OCI-LY1 (cell line): ENCODE results near the gene PCBP1.
A peak's percentile ranks its signal among the peaks of the same experiment; 100 is the strongest.

Source experiments
- H2AFZ ChIP-seq: fragments of 200-600 bp; sonication (generic), shearing (Covaris generic); 2 replicates; pipeline ENCODE4 v1.6.0; 2014; ENCODE audit warnings: antibody characterized with exemption, mild to moderate bottlenecking, low read length
- H3F3A ChIP-seq: fragments of 200-600 bp; sonication (generic), shearing (Covaris generic); 2 replicates; pipeline ENCODE4 v1.6.0; 2014; ENCODE audit warnings: mild to moderate bottlenecking, antibody characterized with exemption, low read length, moderate library complexity; ENCODE audit not compliant: insufficient read depth
- H3K27ac ChIP-seq: fragments of 200-600 bp; sonication (generic); 2 replicates; pipeline ENCODE4 v1.5.1; 2014; ENCODE audit warnings: low read length, mixed run types, mild to moderate bottlenecking, low read depth; ENCODE audit not compliant: poor library complexity, severe bottlenecking
- H3K27me3 ChIP-seq: fragments of 200-600 bp; sonication (generic); 2 replicates; pipeline ENCODE4 v1.6.0; 2014; ENCODE audit warnings: antibody characterized with exemption, mild to moderate bottlenecking, low read length, moderate library complexity; ENCODE audit not compliant: insufficient read depth
- H3K36me3 ChIP-seq: fragments of 200-600 bp; sonication (generic); 2 replicates; pipeline ENCODE4 v1.6.1; 2014; ENCODE audit warnings: mild to moderate bottlenecking, antibody characterized with exemption, low read length, moderate library complexity, mixed read lengths; ENCODE audit not compliant: insufficient read depth
- H3K4me1 ChIP-seq: fragments of 200-600 bp; sonication (generic); 2 replicates; pipeline ENCODE4 v1.5.1; 2014; ENCODE audit warnings: mild to moderate bottlenecking, low read length, moderate library complexity; ENCODE audit not compliant: insufficient read depth, severe bottlenecking
- H3K4me2 ChIP-seq: fragments of 200-600 bp; sonication (generic), shearing (Covaris generic); 2 replicates; pipeline ENCODE4 v1.6.1; 2014; ENCODE audit warnings: low read length
- H3K4me3 ChIP-seq: fragments of 200-600 bp; sonication (generic); 2 replicates; pipeline ENCODE4 v1.5.1; 2014; ENCODE audit warnings: low read length, low read depth, mild to moderate bottlenecking, mixed read lengths; ENCODE audit not compliant: poor library complexity, severe bottlenecking
- H3K79me2 ChIP-seq: fragments of 200-600 bp; shearing (Covaris generic); 2 replicates; pipeline ENCODE4 v1.6.1; 2016; ENCODE audit warnings: mixed run types, low read length, mixed read lengths; ENCODE audit not compliant: insufficient read depth
- H3K9ac ChIP-seq: fragments of 200-600 bp; sonication (generic), shearing (Covaris generic); 2 replicates; pipeline ENCODE4 v1.6.1; 2014; ENCODE audit warnings: mild to moderate bottlenecking, low read length, mixed read lengths
- H3K9me2 ChIP-seq: fragments of 200-600 bp; sonication (generic), shearing (Covaris generic); 2 replicates; pipeline ENCODE4 v1.6.1; 2014; ENCODE audit warnings: low read depth, mild to moderate bottlenecking, low read length, mixed read lengths
- H3K9me3 ChIP-seq: fragments of 200-600 bp; shearing (Covaris generic); 2 replicates; pipeline ENCODE4 v1.6.1; 2014; ENCODE audit warnings: low read length, mixed read lengths
- H4K20me1 ChIP-seq: fragments of 200-600 bp; sonication (generic), shearing (Covaris generic); 2 replicates; pipeline ENCODE4 v1.6.0; 2016; ENCODE audit warnings: mild to moderate bottlenecking, low read length; ENCODE audit not compliant: insufficient read depth
- CTCF ChIP-seq: fragments of 200-600 bp; sonication (generic), shearing (Covaris generic); IDR thresholded peaks from 2 replicates; pipeline ENCODE4 v1.5.1; 2017; ENCODE audit warnings: mild to moderate bottlenecking, antibody characterized with exemption, low read length, moderate library complexity, mixed read lengths
- EZH2 ChIP-seq: fragments of 200-600 bp; sonication (generic), shearing (Covaris generic); IDR thresholded peaks from 2 replicates; pipeline ENCODE4 v1.8.0; 2017; ENCODE audit warnings: borderline replicate concordance, mixed run types, mild to moderate bottlenecking, antibody characterized with exemption, low read length, moderate library complexity, mixed read lengths

Gene PCBP1

GRCh38 chr2:70122470-70122869 lies 35.2 kb downstream of the PCBP1 start:
- Histone ChIP-seq H3K27ac (peak overlapping the region; percentile 97), H3F3A (peaks cover 18% of the 10 kb centered on the region), H3K4me3 (no peak overlapping the region), H3K9ac (peak overlapping the region; percentile 49; the same call in 1 of the 2 replicates), H3K36me3 (no peaks in the 10 kb centered on the region), H3K9me3 (no peaks in the 10 kb centered on the region), H2AFZ (no peak overlapping the region), H3K4me1 (peaks cover 98% of the 10 kb centered on the region), H3K4me2 (no peak overlapping the region), H3K27me3 (no peaks in the 10 kb centered on the region), H3K9me2 (no peaks in the 10 kb centered on the region), H4K20me1 (no peaks in the 10 kb centered on the region), H3K79me2 (no peaks in the 10 kb centered on the region)
- TF ChIP-seq CTCF (no peak), EZH2 (no peak)

- Histone ChIP-seq H3K27me3 (no peaks in the 10 kb centered on the region), H3K4me2 (peak overlapping the region; percentile 95), H3K9me3 (no peaks in the 10 kb centered on the region), H3K9ac (peak overlapping the region; percentile 83; the same call in 1 of the 2 replicates), H4K20me1 (no peaks in the 10 kb centered on the region), H3K36me3 (no peaks in the 10 kb centered on the region), H3K27ac (peak overlapping the region; percentile 97), H3K79me2 (no peaks in the 10 kb centered on the region), H3K9me2 (no peaks in the 10 kb centered on the region), H2AFZ (no peak overlapping the region), H3F3A (peaks cover 18% of the 10 kb centered on the region), H3K4me3 (peak overlapping the region; percentile 70), H3K4me1 (peaks cover 98% of the 10 kb centered on the region)
- TF ChIP-seq EZH2 (no peak), CTCF (no peak)
Observed at GRCh38 chr2:70123051-70123828, 36.0 kb downstream of the PCBP1 start.

- Histone ChIP-seq H3K4me2 (peak overlapping the region; percentile 95), H4K20me1 (no peaks in the 10 kb centered on the region), H3K4me3 (peak overlapping the region; percentile 70), H3K4me1 (peaks cover 96% of the 10 kb centered on the region), H3K9ac (peak overlapping the region; percentile 83), H3K27me3 (no peaks in the 10 kb centered on the region), H3F3A (peaks cover 18% of the 10 kb centered on the region), H3K36me3 (no peaks in the 10 kb centered on the region), H3K9me3 (no peaks in the 10 kb centered on the region), H3K9me2 (no peaks in the 10 kb centered on the region), H3K79me2 (no peaks in the 10 kb centered on the region), H2AFZ (no peak overlapping the region), H3K27ac (peak overlapping the region; percentile 97)
- TF ChIP-seq EZH2 (no peak), CTCF (no peak)
Observed at GRCh38 chr2:70123829-70124116, 36.5 kb downstream of the PCBP1 start.
